SK-N-SH (cell line): Measurements from ENCODE around the gene VPS51. TPM values are rescaled to one million over a fixed set of nuclear protein-coding genes. Genes with fewer than 3 reads are reported as not detected.
A peak's percentile ranks its signal among the peaks of the same experiment; 100 is the strongest.

ENCODE experiments used
- CTCF ChIA-PET: fragments of 300-600, 350-600 bp; formaldehyde crosslinking; extraction: SDS; loops from one replicate; lab custom pipeline; 2021; lab: Yijun Ruan, JAX
- POLR2A ChIA-PET: fragments of 350-600 bp; sonication (Branson Sonifier 250); formaldehyde crosslinking; extraction: SDS; loops from one replicate; lab custom pipeline; 2020; ENCODE audit warnings: antibody characterized with exemption, inconsistent platforms; lab: Yijun Ruan, JAX
- DNase-seq: peaks from one replicate; pipeline ENCODE4 v3.0.0; 2012
- H2AFZ ChIP-seq: fragments of 200-600 bp; sonication (generic); 2 replicates; pipeline ENCODE4 v1.8.1; 2016; ENCODE audit warnings: antibody characterized with exemption, mild to moderate bottlenecking, low read depth
- H3F3A ChIP-seq: fragments of 200-600 bp; sonication (generic); replicated peaks from 2 replicates; pipeline ENCODE3; 2016; ENCODE audit warnings: antibody characterized with exemption, mild to moderate bottlenecking; ENCODE audit not compliant: insufficient read depth
- H3K27ac ChIP-seq, 2 experiments: fragments of 200-500 bp in 1 of 2; fragments of 200-600 bp in 1 of 2; sonication (Bioruptor generic) in 1 of 2; sonication (generic), shearing (Covaris generic) in 1 of 2; 2 replicates each; pipeline versions ENCODE4 v1.5.1 to v1.6.1; 2014 to 2016; ENCODE audit warnings: low read depth in 2 of 2, inconsistent platforms in 1 of 2, low read length in 1 of 2, mild to moderate bottlenecking in 1 of 2, mixed read lengths in 1 of 2
- H3K27me3 ChIP-seq: fragments of 200-600 bp; sonication (generic), shearing (Covaris generic); 2 replicates; pipeline ENCODE4 v1.6.1; 2016; ENCODE audit warnings: mixed run types; ENCODE audit not compliant: insufficient read depth
- H3K36me3 ChIP-seq, 2 experiments: fragments of 200-500 bp in 1 of 2; fragments of 200-600 bp in 1 of 2; sonication (Bioruptor generic) in 1 of 2; sonication (generic) in 1 of 2; replicated peaks in 1 of 2; 2 replicates each; pipeline versions ENCODE3 to v1.5.1; 2014 to 2016; ENCODE audit warnings: low read length in 1 of 2, mild to moderate bottlenecking in 1 of 2; ENCODE audit not compliant: insufficient read depth in 2 of 2, control insufficient read depth in 1 of 2
- H3K4me1 ChIP-seq, 2 experiments: fragments of 200-500 bp in 1 of 2; fragments of 200-600 bp in 1 of 2; sonication (Bioruptor generic) in 1 of 2; sonication (generic), shearing (Covaris generic) in 1 of 2; 2 replicates each; pipeline versions ENCODE4 v1.5.1 to v1.6.1; 2014 to 2016; ENCODE audit warnings: low read depth in 1 of 2, low read length in 1 of 2, mixed run types in 1 of 2; ENCODE audit not compliant: insufficient read depth in 2 of 2, control insufficient read depth in 1 of 2
- H3K4me2 ChIP-seq: fragments of 200-600 bp; sonication (generic), shearing (Covaris generic); 2 replicates; pipeline ENCODE4 v1.6.1; 2017; ENCODE audit warnings: mixed run types
- H3K4me3 ChIP-seq, 2 experiments: fragments of 200-500 bp in 1 of 2; fragments of 200-600 bp in 1 of 2; sonication (Bioruptor generic) in 1 of 2; sonication (generic), shearing (Covaris generic) in 1 of 2; 2 replicates each; pipeline versions ENCODE4 v1.5.1 to v1.8.1; 2014 to 2016; ENCODE audit warnings: low read depth in 2 of 2, inconsistent platforms in 1 of 2, low read length in 1 of 2, mild to moderate bottlenecking in 1 of 2, mixed read lengths in 1 of 2, moderate library complexity in 1 of 2
- H3K79me2 ChIP-seq: fragments of 200-600 bp; sonication (generic); 2 replicates; pipeline ENCODE4 v1.8.1; 2017; ENCODE audit warnings: mild to moderate bottlenecking; ENCODE audit not compliant: insufficient read depth
- H3K9ac ChIP-seq: fragments of 200-600 bp; sonication (generic); 2 replicates; pipeline ENCODE4 v1.6.1; 2017; ENCODE audit warnings: mixed run types
- H3K9me2 ChIP-seq: fragments of 200-600 bp; sonication (generic); 2 replicates; pipeline ENCODE4 v1.6.1; 2017; ENCODE audit warnings: mixed run types
- H3K9me3 ChIP-seq: fragments of 200-600 bp; sonication (generic); 2 replicates; pipeline ENCODE4 v1.6.1; 2017; ENCODE audit warnings: mixed run types, mild to moderate bottlenecking, moderate library complexity
- H4K20me1 ChIP-seq: fragments of 200-600 bp; sonication (generic); 2 replicates; pipeline ENCODE4 v1.6.1; 2017; ENCODE audit warnings: mild to moderate bottlenecking, mixed run types; ENCODE audit not compliant: insufficient read depth
- CHD2 ChIP-seq: fragments of 150-350 bp; IDR thresholded peaks from 2 replicates; pipeline ENCODE4 v1.6.1; 2018; ENCODE audit warnings: low read length; ENCODE audit not compliant: partially characterized antibody
- CTCF ChIP-seq: fragments of 200-600 bp; sonication (generic); IDR thresholded peaks from 2 replicates; pipeline ENCODE4 v1.6.1; 2017; ENCODE audit warnings: antibody characterized with exemption, mild to moderate bottlenecking, moderate library complexity
- ELF1 ChIP-seq: IDR thresholded peaks from 2 replicates; pipeline ENCODE4 v1.4.0; 2012
- POLR2AphosphoS5 ChIP-seq: IDR thresholded peaks from 2 replicates; pipeline ENCODE4 v1.6.1; 2012; ENCODE audit warnings: low read depth, low read length
- RCOR1 ChIP-seq: fragments of 150-350 bp; IDR thresholded peaks from 2 replicates; pipeline ENCODE4 v1.6.1; 2017; ENCODE audit warnings: antibody characterized with exemption, low read length
- SMC3 ChIP-seq: IDR thresholded peaks from 2 replicates; pipeline ENCODE4 v1.6.1; 2012; ENCODE audit warnings: low read depth, low read length, improper control_type of control experiment
- USF2 ChIP-seq: fragments of 150-350 bp; IDR thresholded peaks from 2 replicates; pipeline ENCODE4 v1.6.1; 2017; ENCODE audit warnings: antibody characterized with exemption, low read length, low read depth, borderline replicate concordance
- WGBS: methylation state at CpG from one replicate; pipeline ENCODE4 v1.1.6; 2017; ENCODE audit warnings: low lambda C conversion rate; 5-methylcytosine and 5-hydroxymethylcytosine counted together
- polyA plus RNA-seq, 3 experiments: library from polyadenylated mRNA; depleted of rRNA; stranded (reverse); fragments of >200 nt; gene quantifications; 2 replicates each; pipeline ENCODE4 v1.2.3, GENCODE V29; 2012

VPS51 gene
- polyA plus RNA-seq, 1 of the 3 experiments (the other 2 are of a cell fraction) = 59.9 TPM

GRCh38 chr11:65064847-65065240 is 31.2 kb upstream of the VPS51 start (continued):
- TF ChIP-seq CTCF = no peak

- WGBS = 51% methylated on average over 4 of the region's 7 CpGs
- DNase-seq = peak; percentile 52
- POLR2A ChIA-PET = interaction anchor here (1.0 kb wide), 1 partner anchor 8 kb away, joined by 4 read pairs; no protein-coding TSS in a partner anchor
- no peaks in the 10 kb centered on the region for H3K9me2 ChIP-seq
- TF ChIP-seq CHD2 (no peak), RCOR1 (no peak), ELF1 (no peak), POLR2AphosphoS5 (no peak), SMC3 (no peak), USF2 (no peak)
- H3K4me2 ChIP-seq = no peak overlapping the region
- H3K79me2 ChIP-seq = no peaks in the 10 kb centered on the region
- H3K9ac ChIP-seq = no peak overlapping the region
- no peaks in the 10 kb centered on the region for H3K9me3 ChIP-seq
- no peaks in the 10 kb centered on the region for H3K27me3 ChIP-seq
- H3F3A ChIP-seq = no peaks in the 10 kb centered on the region
- H3K36me3 ChIP-seq = no peaks in the 10 kb centered on the region
- no peak overlapping the region for H3K4me3 ChIP-seq
- CTCF ChIA-PET = interaction anchor here (0.6 to 1.8 kb wide), 2 partner anchors 28 to 51 kb away, joined by 4 to 9 read pairs; partner anchors contain the start of gene ARL2
- no peak overlapping the region for H2AFZ ChIP-seq
- H4K20me1 ChIP-seq = no peaks in the 10 kb centered on the region
- no peaks in the 10 kb centered on the region; a peak in 1 of 4 replicates for H3K4me1 ChIP-seq
- no peak overlapping the region for H3K27ac ChIP-seq
Measured at GRCh38 chr11:65065851-65066250, 30.2 kb upstream of the VPS51 start.

GRCh38 chr11:65066315-65066714 is 29.7 kb upstream of the VPS51 start:
- WGBS = 74% methylated on average over 3 of the region's 11 CpGs
- POLR2A ChIA-PET = interaction anchor here (1.0 kb wide), 1 partner anchor 8 kb away, joined by 4 read pairs; no protein-coding TSS in a partner anchor
- TF ChIP-seq RCOR1 = no peak
- TF ChIP-seq, all 33 proteins: peak for 0
- no peak overlapping the region for H3K9ac ChIP-seq
- H2AFZ ChIP-seq = no peak overlapping the region
- H3K9me3 ChIP-seq = no peaks in the 10 kb centered on the region
- H4K20me1 ChIP-seq = no peaks in the 10 kb centered on the region
- H3K36me3 ChIP-seq = no peaks in the 10 kb centered on the region
- CTCF ChIA-PET = interaction anchor here (0.6 to 1.8 kb wide), 2 partner anchors 27 to 52 kb away, joined by 4 to 9 read pairs; partner anchors contain the start of gene ARL2
- no peaks in the 10 kb centered on the region for H3K79me2 ChIP-seq
- no peaks in the 10 kb centered on the region for H3K9me2 ChIP-seq
- no peaks in the 10 kb centered on the region; a peak in 1 of 4 replicates for H3K4me1 ChIP-seq
- DNase-seq = no peak
- H3K4me3 ChIP-seq = no peak overlapping the region
- no peak overlapping the region for H3K4me2 ChIP-seq
- H3K27me3 ChIP-seq = no peaks in the 10 kb centered on the region
- H3F3A ChIP-seq = no peaks in the 10 kb centered on the region
- no peak overlapping the region for H3K27ac ChIP-seq
